GM23338 (cell line): ENCODE data around the gene EPPIN. TPM values are rescaled to one million over a fixed set of nuclear protein-coding genes. Genes with fewer than 3 reads are reported as not detected.

Experiments
- ATAC-seq: fragments of 200-7000 bp; cut with Tn5 transposase; 3 replicates; pipeline ENCODE4 v1.9.1; 2020
- DNase-seq: peaks from one replicate; pipeline ENCODE4 v3.0.0-alpha.2; 2015; ENCODE audit warnings: low spot score
- H2AFZ ChIP-seq: fragments of 200-600 bp; sonication (generic); 2 replicates; pipeline ENCODE4 v1.8.0; 2016; ENCODE audit warnings: antibody characterized with exemption, mild to moderate bottlenecking, moderate library complexity
- H3F3A ChIP-seq: fragments of 200-600 bp; sonication (generic); replicated peaks from 2 replicates; pipeline ENCODE4 v1.8.0; 2017; ENCODE audit warnings: antibody characterized with exemption, mixed run types, low read depth
- H3K27ac ChIP-seq: fragments of 200-600 bp; sonication (generic); 2 replicates; pipeline ENCODE4 v1.6.1; 2016; ENCODE audit warnings: low read depth
- H3K27me3 ChIP-seq: fragments of 200-600 bp; sonication (generic); 2 replicates; pipeline ENCODE4 v1.8.0; 2016; ENCODE audit warnings: mild to moderate bottlenecking, mixed run types, moderate library complexity; ENCODE audit not compliant: insufficient read depth
- H3K36me3 ChIP-seq: fragments of 200-600 bp; sonication (generic); 2 replicates; pipeline ENCODE4 v1.8.0; 2016; ENCODE audit warnings: mild to moderate bottlenecking; ENCODE audit not compliant: insufficient read depth
- H3K4me1 ChIP-seq: fragments of 200-600 bp; sonication (generic); 2 replicates; pipeline ENCODE4 v1.8.0; 2016; ENCODE audit warnings: mild to moderate bottlenecking, moderate library complexity; ENCODE audit not compliant: insufficient read depth
- H3K4me2 ChIP-seq: fragments of 200-600 bp; sonication (generic); 2 replicates; pipeline ENCODE4 v1.7.1; 2017; ENCODE audit warnings: mixed run types
- H3K4me3 ChIP-seq: fragments of 200-600 bp; sonication (generic); 2 replicates; pipeline ENCODE4 v1.6.1; 2016; ENCODE audit warnings: mixed run types
- H3K79me2 ChIP-seq: fragments of 200-600 bp; sonication (generic); replicated peaks from 2 replicates; pipeline ENCODE4 v1.8.0; 2017; ENCODE audit warnings: mild to moderate bottlenecking; ENCODE audit not compliant: insufficient read depth
- H3K9me2 ChIP-seq: fragments of 200-600 bp; sonication (generic); 2 replicates; pipeline ENCODE4 v1.8.0; 2017; ENCODE audit not compliant: insufficient read depth
- H4K20me1 ChIP-seq: fragments of 200-600 bp; sonication (generic); replicated peaks from 2 replicates; pipeline ENCODE4 v1.8.0; 2017; ENCODE audit warnings: mild to moderate bottlenecking; ENCODE audit not compliant: insufficient read depth
- H3K27ac Mint-ChIP-seq: 2 replicates; pipeline ENCODE4 v1.8.0; 2020; ENCODE audit warnings: inconsistent platforms, mild to moderate bottlenecking, moderate library complexity, mixed read lengths
- H3K27me3 Mint-ChIP-seq: 3 replicates; pipeline ENCODE4 v1.8.0; 2022; ENCODE audit warnings: low read depth, mild to moderate bottlenecking, moderate library complexity, mixed read lengths, inconsistent platforms; ENCODE audit not compliant: insufficient read depth, poor library complexity
- H3K36me3 Mint-ChIP-seq: 3 replicates; pipeline ENCODE4 v1.8.0; 2021; ENCODE audit warnings: low read depth, mild to moderate bottlenecking, inconsistent platforms, moderate library complexity, mixed read lengths
- H3K4me1 Mint-ChIP-seq: 3 replicates; pipeline ENCODE4 v1.8.0; 2020; ENCODE audit warnings: mild to moderate bottlenecking, inconsistent platforms, mixed read lengths
- H3K4me3 Mint-ChIP-seq: 3 replicates; pipeline ENCODE4 v1.8.0; 2021; ENCODE audit warnings: moderate library complexity, mild to moderate bottlenecking, inconsistent platforms, mixed read lengths
- H3K9me3 Mint-ChIP-seq: 3 replicates; pipeline ENCODE4 v1.8.0; 2020; ENCODE audit warnings: moderate library complexity, mild to moderate bottlenecking, inconsistent platforms, mixed read lengths
- EZH2 ChIP-seq: fragments of 200-600 bp; sonication (generic); IDR thresholded peaks from one replicate; pipeline ENCODE4 v1.8.0; 2017; ENCODE audit warnings: antibody characterized with exemption, mild to moderate bottlenecking, low read depth; ENCODE audit not compliant: unreplicated experiment
- EZH2phosphoT487 ChIP-seq: fragments of 200-600 bp; sonication (generic); IDR thresholded peaks from one replicate; pipeline ENCODE4 v1.8.1; 2018; ENCODE audit warnings: antibody characterized with exemption; ENCODE audit not compliant: unreplicated experiment
- NANOG ChIP-seq: IDR thresholded peaks from 2 replicates; pipeline ENCODE4 v1.6.1; 2016; ENCODE audit warnings: antibody characterized with exemption, borderline replicate concordance
- POLR2AphosphoS5 ChIP-seq: IDR thresholded peaks from 2 replicates; pipeline ENCODE4 v1.6.1; 2016; ENCODE audit warnings: antibody characterized with exemption, low read depth
- STAT1 ChIP-seq: IDR thresholded peaks from one replicate; pipeline ENCODE4 v1.6.1; 2016; ENCODE audit warnings: antibody characterized with exemption; ENCODE audit not compliant: unreplicated experiment
- ZNF331 ChIP-seq: fragments of 250-450 bp; sonication (Bioruptor Pico); IDR thresholded peaks from 2 replicates; pipeline ENCODE4 v1.5.0; 2020; ENCODE audit warnings: low read depth, mild to moderate bottlenecking, moderate library complexity
- polyA plus RNA-seq: library from polyadenylated mRNA; unstranded; fragments of >200 nt; fragmentation: Nextera tagmentation; extraction: Ambion mirVana; gene quantifications from 2 replicates; pipeline ENCODE4 v1.2.1, GENCODE V29; 2016
- total RNA-seq: library from RNA; depleted of rRNA; stranded (reverse); fragments of >200 nt; shearing (Covaris generic); gene quantifications from 2 replicates; pipeline ENCODE4 v1.2.3, GENCODE V29; 2014
- TF ChIP-seq, protein P1 (sequence below): IDR thresholded peaks from 2 replicates; pipeline ENCODE4 v1.6.1; 2016; ENCODE audit warnings: antibody characterized with exemption
- TF ChIP-seq, protein P2 (sequence below): IDR thresholded peaks from one replicate; pipeline ENCODE4 v1.6.1; 2018; ENCODE audit warnings: antibody characterized with exemption; ENCODE audit not compliant: unreplicated experiment
- TF ChIP-seq, protein P3 (sequence below), 2 experiments: fragments of 200-600 bp in 1 of 2; sonication (generic) in 1 of 2; conservative IDR thresholded peaks; 2 replicates each; pipeline versions ENCODE4 v1.5.1 to v1.6.1; 2016 to 2017; ENCODE audit warnings: antibody characterized with exemption in 2 of 2, low read depth in 2 of 2, mild to moderate bottlenecking in 2 of 2, moderate library complexity in 1 of 2
- TF ChIP-seq, protein P4 (sequence below): fragments of 250-450 bp; sonication (Bioruptor Pico); IDR thresholded peaks from 2 replicates; pipeline ENCODE4 v1.5.0; 2020; ENCODE audit warnings: mild to moderate bottlenecking, moderate library complexity

Gene EPPIN
- total and polyA plus RNA-seq, 2 experiments from 2014 or later = 0.78 TPM; not detected in 1

DNA sequence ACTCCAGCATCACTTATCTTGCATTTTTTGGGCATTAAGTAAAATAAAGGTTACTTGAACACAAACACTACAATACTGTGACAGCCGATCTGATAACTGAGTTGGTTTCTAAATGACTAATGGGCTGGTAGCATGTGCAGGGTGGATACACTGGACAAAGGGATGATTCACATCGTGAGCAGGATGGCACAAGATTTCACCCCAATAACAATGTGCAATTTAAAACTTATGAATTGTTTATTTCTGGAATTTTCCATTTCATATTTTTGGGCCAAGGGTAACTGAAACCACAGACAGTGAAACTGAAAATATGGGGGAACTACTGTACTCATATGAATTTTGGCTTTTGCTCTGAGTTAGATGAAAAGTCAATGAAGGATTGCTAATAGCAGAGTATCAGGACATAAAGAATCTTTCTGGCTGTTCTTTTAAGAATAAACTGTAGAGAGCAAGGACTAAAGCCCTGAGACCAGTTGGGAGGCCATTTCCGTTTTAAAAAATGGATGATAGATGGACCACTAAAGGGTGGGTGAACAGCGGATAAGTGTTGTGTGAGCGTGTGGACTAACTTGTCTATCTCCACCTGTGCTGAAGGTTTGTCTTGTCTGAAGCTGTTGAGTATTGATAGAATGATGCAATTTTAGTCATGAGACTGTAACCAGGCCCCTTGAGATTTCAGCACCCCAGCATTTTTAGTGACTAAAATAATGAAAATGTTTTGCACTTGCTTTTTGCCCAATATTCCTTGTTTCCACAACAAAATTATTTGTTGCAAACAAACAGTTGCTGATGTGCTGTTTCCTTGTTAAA, 40.0 kb downstream of the EPPIN start (continued):
- TF ChIP-seq, protein P1, sequence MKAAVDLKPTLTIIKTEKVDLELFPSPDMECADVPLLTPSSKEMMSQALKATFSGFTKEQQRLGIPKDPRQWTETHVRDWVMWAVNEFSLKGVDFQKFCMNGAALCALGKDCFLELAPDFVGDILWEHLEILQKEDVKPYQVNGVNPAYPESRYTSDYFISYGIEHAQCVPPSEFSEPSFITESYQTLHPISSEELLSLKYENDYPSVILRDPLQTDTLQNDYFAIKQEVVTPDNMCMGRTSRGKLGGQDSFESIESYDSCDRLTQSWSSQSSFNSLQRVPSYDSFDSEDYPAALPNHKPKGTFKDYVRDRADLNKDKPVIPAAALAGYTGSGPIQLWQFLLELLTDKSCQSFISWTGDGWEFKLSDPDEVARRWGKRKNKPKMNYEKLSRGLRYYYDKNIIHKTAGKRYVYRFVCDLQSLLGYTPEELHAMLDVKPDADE = no peak

DNA sequence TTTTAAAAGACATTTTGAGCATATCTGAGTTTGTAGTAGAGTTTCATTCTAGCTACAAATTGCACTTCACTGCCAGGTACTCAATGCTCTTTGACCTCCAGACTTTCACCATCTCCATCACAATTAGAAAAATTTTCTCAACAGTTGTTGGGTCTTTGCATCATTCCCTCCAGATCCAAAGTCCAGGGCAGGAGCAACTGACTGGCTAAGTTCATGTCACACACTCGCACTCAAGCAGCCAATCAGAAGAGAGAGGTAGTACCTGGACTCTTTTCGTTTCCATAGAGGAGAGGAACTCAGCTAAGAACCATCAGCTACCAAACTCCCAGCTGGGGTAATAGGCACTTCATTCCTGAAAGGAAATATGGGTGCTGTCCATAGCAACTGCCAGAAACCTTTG, 40.8 kb downstream of the EPPIN start:
- Mint-ChIP-seq H3K4me3 (no peak overlapping the region), H3K36me3 (no peaks in the 10 kb centered on the region), H3K27ac (no peak overlapping the region), H3K27me3 (peaks cover 3% of the 10 kb centered on the region), H3K9me3 (no peaks in the 10 kb centered on the region), H3K4me1 (no peaks in the 10 kb centered on the region)
- H3K4me2 ChIP-seq = no peak overlapping the region
- H3K79me2 ChIP-seq = no peaks in the 10 kb centered on the region
- no peaks in the 10 kb centered on the region for H4K20me1 ChIP-seq
- no peak overlapping the region for H2AFZ ChIP-seq
- H3K36me3 ChIP-seq = no peaks in the 10 kb centered on the region
- no peaks in the 10 kb centered on the region for H3K4me1 ChIP-seq
- ATAC-seq (no peak), DNase-seq (no peak)
- H3K9me2 ChIP-seq = no peaks in the 10 kb centered on the region
- H3K27me3 ChIP-seq = no peaks in the 10 kb centered on the region
- H3K4me3 ChIP-seq = no peak overlapping the region
- H3K27ac ChIP-seq = no peak overlapping the region
- no peaks in the 10 kb centered on the region for H3F3A ChIP-seq
- TF ChIP-seq, protein P2, sequence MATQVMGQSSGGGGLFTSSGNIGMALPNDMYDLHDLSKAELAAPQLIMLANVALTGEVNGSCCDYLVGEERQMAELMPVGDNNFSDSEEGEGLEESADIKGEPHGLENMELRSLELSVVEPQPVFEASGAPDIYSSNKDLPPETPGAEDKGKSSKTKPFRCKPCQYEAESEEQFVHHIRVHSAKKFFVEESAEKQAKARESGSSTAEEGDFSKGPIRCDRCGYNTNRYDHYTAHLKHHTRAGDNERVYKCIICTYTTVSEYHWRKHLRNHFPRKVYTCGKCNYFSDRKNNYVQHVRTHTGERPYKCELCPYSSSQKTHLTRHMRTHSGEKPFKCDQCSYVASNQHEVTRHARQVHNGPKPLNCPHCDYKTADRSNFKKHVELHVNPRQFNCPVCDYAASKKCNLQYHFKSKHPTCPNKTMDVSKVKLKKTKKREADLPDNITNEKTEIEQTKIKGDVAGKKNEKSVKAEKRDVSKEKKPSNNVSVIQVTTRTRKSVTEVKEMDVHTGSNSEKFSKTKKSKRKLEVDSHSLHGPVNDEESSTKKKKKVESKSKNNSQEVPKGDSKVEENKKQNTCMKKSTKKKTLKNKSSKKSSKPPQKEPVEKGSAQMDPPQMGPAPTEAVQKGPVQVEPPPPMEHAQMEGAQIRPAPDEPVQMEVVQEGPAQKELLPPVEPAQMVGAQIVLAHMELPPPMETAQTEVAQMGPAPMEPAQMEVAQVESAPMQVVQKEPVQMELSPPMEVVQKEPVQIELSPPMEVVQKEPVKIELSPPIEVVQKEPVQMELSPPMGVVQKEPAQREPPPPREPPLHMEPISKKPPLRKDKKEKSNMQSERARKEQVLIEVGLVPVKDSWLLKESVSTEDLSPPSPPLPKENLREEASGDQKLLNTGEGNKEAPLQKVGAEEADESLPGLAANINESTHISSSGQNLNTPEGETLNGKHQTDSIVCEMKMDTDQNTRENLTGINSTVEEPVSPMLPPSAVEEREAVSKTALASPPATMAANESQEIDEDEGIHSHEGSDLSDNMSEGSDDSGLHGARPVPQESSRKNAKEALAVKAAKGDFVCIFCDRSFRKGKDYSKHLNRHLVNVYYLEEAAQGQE = no peak
- TF ChIP-seq ZNF331 (no peak), NANOG (no peak), EZH2phosphoT487 (no peak), EZH2 (no peak), POLR2AphosphoS5 (no peak), STAT1 (no peak)
- TF ChIP-seq, protein P1 = no peak
- TF ChIP-seq, protein P3, sequence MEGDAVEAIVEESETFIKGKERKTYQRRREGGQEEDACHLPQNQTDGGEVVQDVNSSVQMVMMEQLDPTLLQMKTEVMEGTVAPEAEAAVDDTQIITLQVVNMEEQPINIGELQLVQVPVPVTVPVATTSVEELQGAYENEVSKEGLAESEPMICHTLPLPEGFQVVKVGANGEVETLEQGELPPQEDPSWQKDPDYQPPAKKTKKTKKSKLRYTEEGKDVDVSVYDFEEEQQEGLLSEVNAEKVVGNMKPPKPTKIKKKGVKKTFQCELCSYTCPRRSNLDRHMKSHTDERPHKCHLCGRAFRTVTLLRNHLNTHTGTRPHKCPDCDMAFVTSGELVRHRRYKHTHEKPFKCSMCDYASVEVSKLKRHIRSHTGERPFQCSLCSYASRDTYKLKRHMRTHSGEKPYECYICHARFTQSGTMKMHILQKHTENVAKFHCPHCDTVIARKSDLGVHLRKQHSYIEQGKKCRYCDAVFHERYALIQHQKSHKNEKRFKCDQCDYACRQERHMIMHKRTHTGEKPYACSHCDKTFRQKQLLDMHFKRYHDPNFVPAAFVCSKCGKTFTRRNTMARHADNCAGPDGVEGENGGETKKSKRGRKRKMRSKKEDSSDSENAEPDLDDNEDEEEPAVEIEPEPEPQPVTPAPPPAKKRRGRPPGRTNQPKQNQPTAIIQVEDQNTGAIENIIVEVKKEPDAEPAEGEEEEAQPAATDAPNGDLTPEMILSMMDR (conservative IDR thresholded peaks at IDR 0.05; ENCODE audit: low read depth in 2 of 2) = no peak
- TF ChIP-seq, protein P4, sequence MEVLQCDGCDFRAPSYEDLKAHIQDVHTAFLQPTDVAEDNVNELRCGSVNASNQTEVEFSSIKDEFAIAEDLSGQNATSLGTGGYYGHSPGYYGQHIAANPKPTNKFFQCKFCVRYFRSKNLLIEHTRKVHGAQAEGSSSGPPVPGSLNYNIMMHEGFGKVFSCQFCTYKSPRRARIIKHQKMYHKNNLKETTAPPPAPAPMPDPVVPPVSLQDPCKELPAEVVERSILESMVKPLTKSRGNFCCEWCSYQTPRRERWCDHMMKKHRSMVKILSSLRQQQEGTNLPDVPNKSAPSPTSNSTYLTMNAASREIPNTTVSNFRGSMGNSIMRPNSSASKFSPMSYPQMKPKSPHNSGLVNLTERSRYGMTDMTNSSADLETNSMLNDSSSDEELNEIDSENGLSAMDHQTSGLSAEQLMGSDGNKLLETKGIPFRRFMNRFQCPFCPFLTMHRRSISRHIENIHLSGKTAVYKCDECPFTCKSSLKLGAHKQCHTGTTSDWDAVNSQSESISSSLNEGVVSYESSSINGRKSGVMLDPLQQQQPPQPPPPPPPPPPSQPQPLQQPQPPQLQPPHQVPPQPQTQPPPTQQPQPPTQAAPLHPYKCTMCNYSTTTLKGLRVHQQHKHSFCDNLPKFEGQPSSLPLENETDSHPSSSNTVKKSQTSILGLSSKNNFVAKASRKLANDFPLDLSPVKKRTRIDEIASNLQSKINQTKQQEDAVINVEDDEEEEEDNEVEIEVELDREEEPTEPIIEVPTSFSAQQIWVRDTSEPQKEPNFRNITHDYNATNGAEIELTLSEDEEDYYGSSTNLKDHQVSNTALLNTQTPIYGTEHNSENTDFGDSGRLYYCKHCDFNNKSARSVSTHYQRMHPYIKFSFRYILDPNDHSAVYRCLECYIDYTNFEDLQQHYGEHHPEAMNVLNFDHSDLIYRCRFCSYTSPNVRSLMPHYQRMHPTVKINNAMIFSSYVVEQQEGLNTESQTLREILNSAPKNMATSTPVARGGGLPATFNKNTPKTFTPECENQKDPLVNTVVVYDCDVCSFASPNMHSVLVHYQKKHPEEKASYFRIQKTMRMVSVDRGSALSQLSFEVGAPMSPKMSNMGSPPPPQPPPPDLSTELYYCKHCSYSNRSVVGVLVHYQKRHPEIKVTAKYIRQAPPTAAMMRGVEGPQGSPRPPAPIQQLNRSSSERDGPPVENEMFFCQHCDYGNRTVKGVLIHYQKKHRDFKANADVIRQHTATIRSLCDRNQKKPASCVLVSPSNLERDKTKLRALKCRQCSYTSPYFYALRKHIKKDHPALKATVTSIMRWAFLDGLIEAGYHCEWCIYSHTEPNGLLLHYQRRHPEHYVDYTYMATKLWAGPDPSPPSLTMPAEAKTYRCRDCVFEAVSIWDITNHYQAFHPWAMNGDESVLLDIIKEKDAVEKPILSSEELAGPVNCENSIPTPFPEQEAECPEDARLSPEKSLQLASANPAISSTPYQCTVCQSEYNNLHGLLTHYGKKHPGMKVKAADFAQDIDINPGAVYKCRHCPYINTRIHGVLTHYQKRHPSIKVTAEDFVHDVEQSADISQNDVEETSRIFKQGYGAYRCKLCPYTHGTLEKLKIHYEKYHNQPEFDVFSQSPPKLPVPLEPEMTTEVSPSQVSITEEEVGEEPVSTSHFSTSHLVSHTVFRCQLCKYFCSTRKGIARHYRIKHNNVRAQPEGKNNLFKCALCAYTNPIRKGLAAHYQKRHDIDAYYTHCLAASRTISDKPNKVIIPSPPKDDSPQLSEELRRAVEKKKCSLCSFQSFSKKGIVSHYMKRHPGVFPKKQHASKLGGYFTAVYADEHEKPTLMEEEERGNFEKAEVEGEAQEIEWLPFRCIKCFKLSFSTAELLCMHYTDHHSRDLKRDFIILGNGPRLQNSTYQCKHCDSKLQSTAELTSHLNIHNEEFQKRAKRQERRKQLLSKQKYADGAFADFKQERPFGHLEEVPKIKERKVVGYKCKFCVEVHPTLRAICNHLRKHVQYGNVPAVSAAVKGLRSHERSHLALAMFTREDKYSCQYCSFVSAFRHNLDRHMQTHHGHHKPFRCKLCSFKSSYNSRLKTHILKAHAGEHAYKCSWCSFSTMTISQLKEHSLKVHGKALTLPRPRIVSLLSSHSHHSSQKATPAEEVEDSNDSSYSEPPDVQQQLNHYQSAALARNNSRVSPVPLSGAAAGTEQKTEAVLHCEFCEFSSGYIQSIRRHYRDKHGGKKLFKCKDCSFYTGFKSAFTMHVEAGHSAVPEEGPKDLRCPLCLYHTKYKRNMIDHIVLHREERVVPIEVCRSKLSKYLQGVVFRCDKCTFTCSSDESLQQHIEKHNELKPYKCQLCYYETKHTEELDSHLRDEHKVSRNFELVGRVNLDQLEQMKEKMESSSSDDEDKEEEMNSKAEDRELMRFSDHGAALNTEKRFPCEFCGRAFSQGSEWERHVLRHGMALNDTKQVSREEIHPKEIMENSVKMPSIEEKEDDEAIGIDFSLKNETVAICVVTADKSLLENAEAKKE (CRISPR knock-in tag) = no peak
